ENCODE results near the gene TMEM158. TPM values are rescaled to one million over a fixed set of nuclear protein-coding genes. Genes with fewer than 3 reads are reported as not detected.
A peak's percentile ranks its signal among the peaks of the same experiment; 100 is the strongest.

Gene TMEM158
- total RNA-seq, 1 experiment from 2014 or later, result 0.82 TPM

DNA sequence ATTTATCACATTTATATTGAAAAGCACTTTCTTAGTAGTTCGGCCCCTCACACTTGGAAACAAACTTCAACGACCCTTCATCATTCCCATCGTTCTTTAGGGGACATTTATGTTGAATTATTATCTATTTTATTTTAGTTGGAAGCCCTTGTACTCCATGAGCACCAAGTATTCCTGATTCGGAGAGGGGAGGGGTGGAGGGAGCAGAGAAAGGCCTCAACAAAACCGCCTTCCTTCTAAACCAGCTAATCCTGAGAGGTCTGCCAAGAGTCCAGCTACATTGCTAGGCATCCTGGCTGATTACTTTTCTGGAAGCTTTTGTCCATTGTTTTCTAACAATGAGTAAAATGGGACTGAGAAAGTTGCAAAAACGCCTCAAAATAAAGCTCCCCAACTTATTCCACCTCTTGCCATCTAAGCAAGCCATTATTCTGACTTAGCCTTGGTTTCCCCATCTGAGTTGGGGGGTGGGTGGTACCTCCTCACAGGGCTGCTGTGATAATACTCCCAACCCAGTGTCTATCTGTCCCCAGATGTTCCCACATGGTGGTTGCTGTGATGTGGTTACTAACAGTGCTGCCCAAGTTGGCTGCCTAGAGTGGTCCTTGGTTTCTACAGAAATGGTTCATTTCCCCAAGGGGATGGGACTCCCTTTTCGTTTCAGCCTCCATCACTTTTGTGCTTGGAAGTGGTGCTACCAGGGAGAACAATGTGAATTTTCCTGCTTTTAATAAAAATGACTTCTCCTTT is 1.2 kb upstream of the TMEM158 start:
- no TSS peak for BruUV-seq (replicated peaks)
- ChIA-PET POLR2A (no interaction called here), CTCF (interaction anchor here (1.0 kb wide), 1 partner anchor 281 kb away, joined by 3 read pairs; no protein-coding TSS in a partner anchor)
- intact Hi-C loops (cut with micrococcal nuclease; ENCODE audit: unreplicated experiment), result loop anchor here (5.0 to 10.0 kb wide), 2 partner anchors 115 to 438 kb away; no protein-coding TSS in a partner anchor
- Histone ChIP-seq H3K27me3 (replicated peaks; ENCODE audit: control insufficient read depth, insufficient read depth, low read length) (peaks cover 4% of the 10 kb centered on the region; the same call in 1 of the 2 replicates), H3K4me1 (peaks cover 5% of the 10 kb centered on the region; the same call in 1 of the 2 replicates), H3K9me3 (no peaks in the 10 kb centered on the region), H3K36me3 (ENCODE audit: control insufficient read depth, insufficient read depth, low read length) (no peaks in the 10 kb centered on the region), H3K4me3 (ENCODE audit: low read depth, low read length) (no peak overlapping the region)
- TF ChIP-seq, protein P1, sequence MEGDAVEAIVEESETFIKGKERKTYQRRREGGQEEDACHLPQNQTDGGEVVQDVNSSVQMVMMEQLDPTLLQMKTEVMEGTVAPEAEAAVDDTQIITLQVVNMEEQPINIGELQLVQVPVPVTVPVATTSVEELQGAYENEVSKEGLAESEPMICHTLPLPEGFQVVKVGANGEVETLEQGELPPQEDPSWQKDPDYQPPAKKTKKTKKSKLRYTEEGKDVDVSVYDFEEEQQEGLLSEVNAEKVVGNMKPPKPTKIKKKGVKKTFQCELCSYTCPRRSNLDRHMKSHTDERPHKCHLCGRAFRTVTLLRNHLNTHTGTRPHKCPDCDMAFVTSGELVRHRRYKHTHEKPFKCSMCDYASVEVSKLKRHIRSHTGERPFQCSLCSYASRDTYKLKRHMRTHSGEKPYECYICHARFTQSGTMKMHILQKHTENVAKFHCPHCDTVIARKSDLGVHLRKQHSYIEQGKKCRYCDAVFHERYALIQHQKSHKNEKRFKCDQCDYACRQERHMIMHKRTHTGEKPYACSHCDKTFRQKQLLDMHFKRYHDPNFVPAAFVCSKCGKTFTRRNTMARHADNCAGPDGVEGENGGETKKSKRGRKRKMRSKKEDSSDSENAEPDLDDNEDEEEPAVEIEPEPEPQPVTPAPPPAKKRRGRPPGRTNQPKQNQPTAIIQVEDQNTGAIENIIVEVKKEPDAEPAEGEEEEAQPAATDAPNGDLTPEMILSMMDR (IDR thresholded peaks at IDR 0.05; ENCODE audit: insufficient read depth in 1 of 2, low read depth in 1 of 2, low read length in 1 of 2, severe bottlenecking in 1 of 2, unreplicated experiment in 1 of 2), result no peak
- no peak for DNase-seq
- Mint-ChIP-seq H3K4me1 (ENCODE audit: low read depth, unreplicated experiment) (no peaks in the 10 kb centered on the region), H3K4me3 (ENCODE audit: unreplicated experiment) (peak overlapping the region; percentile 42), H3K36me3 (ENCODE audit: insufficient read depth, unreplicated experiment) (no peaks in the 10 kb centered on the region), H3K27me3 (ENCODE audit: insufficient read depth, unreplicated experiment) (peaks cover 26% of the 10 kb centered on the region), H3K27ac (ENCODE audit: unreplicated experiment) (no peak overlapping the region), H3K9me3 (ENCODE audit: unreplicated experiment) (no peaks in the 10 kb centered on the region)

- peak overlapping the region; percentile 74 for H3K4me3 Mint-ChIP-seq (ENCODE audit: unreplicated experiment)
- Histone ChIP-seq H3K4me3 (ENCODE audit: low read depth, low read length) (peak overlapping the region; percentile 44), H3K4me1 (peaks cover 5% of the 10 kb centered on the region; the same call in 1 of the 2 replicates), H3K36me3 (ENCODE audit: control insufficient read depth, insufficient read depth, low read length) (no peaks in the 10 kb centered on the region), H3K9me3 (no peaks in the 10 kb centered on the region), H3K27me3 (replicated peaks; ENCODE audit: control insufficient read depth, insufficient read depth, low read length) (peaks cover 4% of the 10 kb centered on the region; the same call in 1 of the 2 replicates)
- intact Hi-C loops (cut with micrococcal nuclease; ENCODE audit: unreplicated experiment), result loop anchor here (2.0 to 10.0 kb wide), 3 partner anchors 117 to 439 kb away; no protein-coding TSS in a partner anchor
- TF ChIP-seq, protein P1 (IDR thresholded peaks at IDR 0.05; ENCODE audit: insufficient read depth in 1 of 2, low read depth in 1 of 2, low read length in 1 of 2, severe bottlenecking in 1 of 2, unreplicated experiment in 1 of 2), result no peak
- DNase-seq, result peak in 1 of 2 experiments; percentile 46
- POLR2A ChIA-PET, result no interaction called here
- CTCF ChIA-PET, result interaction anchor here (0.6 to 1.5 kb wide), 4 partner anchors 36 to 178 kb away, joined by 3 to 4 read pairs (median 4); no protein-coding TSS in a partner anchor
- H3K36me3 Mint-ChIP-seq (ENCODE audit: insufficient read depth, unreplicated experiment), result no peaks in the 10 kb centered on the region
- H3K9me3 Mint-ChIP-seq (ENCODE audit: unreplicated experiment), result no peaks in the 10 kb centered on the region
- peaks cover 18% of the 10 kb centered on the region for H3K27me3 Mint-ChIP-seq (ENCODE audit: insufficient read depth, unreplicated experiment)
- no peak overlapping the region for H3K27ac Mint-ChIP-seq (ENCODE audit: unreplicated experiment)
- BruUV-seq (replicated peaks), result no TSS peak
- H3K4me1 Mint-ChIP-seq (ENCODE audit: low read depth, unreplicated experiment), result no peaks in the 10 kb centered on the region
Measured at GRCh38 chr3:45225465-45226205, 452 bp downstream of the TMEM158 start.

- no TSS peak for BruUV-seq (replicated peaks)
- peaks cover 5% of the 10 kb centered on the region; the same call in 1 of the 2 replicates for H3K4me1 ChIP-seq
- no peaks in the 10 kb centered on the region for H3K9me3 ChIP-seq
- H3K27me3 ChIP-seq (replicated peaks; ENCODE audit: control insufficient read depth, insufficient read depth, low read length), result peaks cover 4% of the 10 kb centered on the region; the same call in 1 of the 2 replicates
- POLR2A ChIA-PET, result no interaction called here
- Mint-ChIP-seq H3K9me3 (ENCODE audit: unreplicated experiment) (no peaks in the 10 kb centered on the region), H3K27me3 (ENCODE audit: insufficient read depth, unreplicated experiment) (peaks cover 14% of the 10 kb centered on the region), H3K27ac (ENCODE audit: unreplicated experiment) (no peak overlapping the region), H3K36me3 (ENCODE audit: insufficient read depth, unreplicated experiment) (no peaks in the 10 kb centered on the region), H3K4me3 (ENCODE audit: unreplicated experiment) (peak overlapping the region; percentile 74), H3K4me1 (ENCODE audit: low read depth, unreplicated experiment) (no peaks in the 10 kb centered on the region)
- H3K36me3 ChIP-seq (ENCODE audit: control insufficient read depth, insufficient read depth, low read length), result no peaks in the 10 kb centered on the region
- intact Hi-C loops (cut with micrococcal nuclease; ENCODE audit: unreplicated experiment), result loop anchor here (2.0 to 10.0 kb wide), 3 partner anchors 117 to 440 kb away; no protein-coding TSS in a partner anchor
- TF ChIP-seq, protein P1 (IDR thresholded peaks at IDR 0.05; ENCODE audit: insufficient read depth in 1 of 2, low read depth in 1 of 2, low read length in 1 of 2, severe bottlenecking in 1 of 2, unreplicated experiment in 1 of 2), result peak; percentile 39 to 68
- peak; percentile 74 to 84 for DNase-seq
- CTCF ChIA-PET, result interaction anchor here (0.6 to 1.5 kb wide), 4 partner anchors 37 to 179 kb away, joined by 3 to 4 read pairs (median 4); no protein-coding TSS in a partner anchor
- peak overlapping the region; percentile 44 for H3K4me3 ChIP-seq (ENCODE audit: low read depth, low read length)
Measured at GRCh38 chr3:45224824-45225464, 1.1 kb downstream of the TMEM158 start.
